Hematopoietic multipotent progenitor cell treated with erythropoietin and hydrocortisone succinate and interleukin-3 and kit ligand, for 4 days (in vitro differentiated cells): ENCODE measurements around the gene HOGA1.

ENCODE experiments used
- DNase-seq: peaks from one replicate; pipeline ENCODE4 v3.0.0-alpha.2; 2015

Gene HOGA1

DNA sequence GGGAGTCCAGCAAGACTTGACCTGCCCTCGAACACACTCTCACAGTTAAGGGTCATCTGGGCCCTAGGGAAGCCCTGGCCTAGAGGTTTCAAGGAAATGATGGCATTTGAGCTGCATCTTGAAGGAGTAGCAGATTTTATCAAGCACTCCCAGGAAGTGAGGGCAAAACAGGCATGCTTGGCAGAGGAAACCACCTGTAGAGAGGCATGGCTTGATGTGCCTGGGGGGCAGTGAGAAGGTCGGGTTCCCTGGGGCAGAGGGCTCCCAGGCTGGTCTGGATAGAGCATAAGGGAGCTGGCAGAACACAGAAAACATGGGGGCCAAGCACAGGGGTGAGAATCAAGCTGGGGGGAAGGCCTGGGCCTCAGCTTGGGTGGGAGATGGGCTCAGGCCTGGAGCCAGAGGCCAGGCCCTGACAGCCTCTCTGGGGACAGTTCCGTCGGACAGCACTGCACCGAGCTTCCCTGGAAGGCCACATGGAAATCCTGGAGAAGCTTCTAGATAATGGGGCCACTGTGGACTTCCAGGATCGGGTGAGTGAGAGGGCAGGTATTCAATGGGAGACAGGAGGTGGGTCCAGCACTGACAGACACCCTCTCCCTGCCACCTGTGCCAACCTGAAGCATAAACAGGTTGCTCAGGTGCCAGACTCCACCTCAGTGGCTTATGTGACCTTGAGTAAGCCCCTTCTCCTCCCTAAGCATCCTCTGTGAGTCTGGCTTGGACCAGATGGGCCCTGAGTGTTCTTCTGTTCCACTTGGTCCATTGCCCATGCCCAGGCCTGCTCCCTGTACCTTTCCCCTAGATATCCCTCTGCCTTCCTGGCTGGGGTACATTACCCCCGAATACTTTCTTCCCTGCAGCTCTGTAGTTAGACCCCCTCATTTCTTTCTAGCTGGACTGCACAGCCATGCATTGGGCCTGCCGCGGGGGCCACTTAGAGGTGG is 3.5 kb upstream of the HOGA1 start:
- DNase-seq, result no peak

DNA sequence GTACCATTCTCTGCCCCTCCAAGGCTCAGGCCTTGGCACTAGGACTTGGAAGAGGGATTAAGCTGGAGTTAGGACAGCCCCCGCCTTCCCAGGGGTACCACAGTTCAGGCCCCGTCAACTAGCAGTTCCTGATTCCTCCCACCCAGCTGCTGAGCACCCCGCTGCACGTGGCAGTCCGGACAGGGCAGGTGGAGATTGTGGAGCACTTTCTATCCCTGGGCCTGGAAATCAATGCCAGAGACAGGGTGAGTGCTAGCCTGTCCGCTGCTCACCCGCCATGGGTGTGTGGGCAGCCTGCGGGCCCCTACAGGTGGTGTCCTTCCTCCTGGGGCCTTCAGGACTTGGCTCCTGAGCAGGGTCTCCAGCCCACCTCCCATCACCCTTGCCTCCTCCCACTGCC is 2.0 kb upstream of the HOGA1 start:
- DNase-seq, result no peak

GRCh38 chr10:97583476-97583875 is 713 bp upstream of the HOGA1 start:
- no peak for DNase-seq

- DNase-seq, result no peak
Measured at GRCh38 chr10:97584798-97585438, 729 bp downstream of the HOGA1 start.

- no peak for DNase-seq
Measured at GRCh38 chr10:97585439-97585811, 1.2 kb downstream of the HOGA1 start.

GRCh38 chr10:97587183-97587582 is 3.0 kb downstream of the HOGA1 start:
- no peak for DNase-seq

DNA sequence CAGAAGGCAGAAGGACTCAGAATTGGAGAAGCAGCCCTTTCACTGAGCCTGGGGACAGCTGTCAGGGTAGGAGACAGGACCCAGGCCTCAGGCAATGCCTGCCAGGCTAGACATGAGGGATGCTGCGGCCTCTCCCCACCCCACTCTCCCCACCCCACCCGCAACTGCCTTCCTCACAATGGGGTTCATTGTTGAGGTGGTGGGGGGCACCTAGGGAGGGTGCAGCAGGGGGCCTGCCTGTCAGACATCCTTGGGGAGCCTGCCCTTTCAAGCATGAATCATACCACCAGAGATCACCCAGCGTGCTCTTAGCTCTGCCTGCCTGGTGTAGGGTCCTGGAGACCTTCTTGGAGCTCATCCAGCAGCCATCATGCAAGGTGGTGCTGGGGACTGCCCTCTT is 5.3 kb downstream of the HOGA1 start, which contains the start of gene C10orf62:
C10orf62 (plus strand) TSS at position 243 of the 400 bp plus-strand sequence. CDS start 177 bp downstream, outside the sequence.
- DNase-seq, result no peak

GRCh38 chr10:97590082-97590747 is 6.0 kb downstream of the HOGA1 start:
- DNase-seq, result peak; percentile 15

- peak; percentile 21 for DNase-seq
Measured at GRCh38 chr10:97590748-97591495, 6.7 kb downstream of the HOGA1 start.

DNA sequence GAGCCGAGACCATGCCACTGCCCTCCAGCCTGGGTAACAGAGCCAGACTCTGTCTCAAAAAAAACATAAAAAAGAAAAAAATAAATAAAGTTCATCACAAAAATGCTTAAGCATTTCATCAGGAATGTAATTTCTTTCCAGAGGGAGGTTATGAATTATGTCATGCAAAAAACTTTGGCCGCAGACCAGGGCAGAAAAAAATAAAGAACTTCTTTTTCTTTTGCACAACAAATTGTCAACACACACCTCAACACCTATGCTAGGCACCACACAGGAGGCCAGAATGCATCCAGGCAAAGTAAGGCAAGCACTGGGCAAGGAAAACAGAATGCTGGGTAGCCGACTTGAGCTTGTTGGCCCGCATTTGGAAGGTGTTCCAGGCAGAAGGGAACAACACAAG is 9.2 kb downstream of the HOGA1 start:
- DNase-seq, result no peak

- DNase-seq, result peak; percentile 67
Measured at GRCh38 chr10:97596101-97597082, 12.2 kb downstream of the HOGA1 start.

GRCh38 chr10:97597778-97598177 is 13.6 kb downstream of the HOGA1 start:
- DNase-seq, result peak; percentile 20

DNA sequence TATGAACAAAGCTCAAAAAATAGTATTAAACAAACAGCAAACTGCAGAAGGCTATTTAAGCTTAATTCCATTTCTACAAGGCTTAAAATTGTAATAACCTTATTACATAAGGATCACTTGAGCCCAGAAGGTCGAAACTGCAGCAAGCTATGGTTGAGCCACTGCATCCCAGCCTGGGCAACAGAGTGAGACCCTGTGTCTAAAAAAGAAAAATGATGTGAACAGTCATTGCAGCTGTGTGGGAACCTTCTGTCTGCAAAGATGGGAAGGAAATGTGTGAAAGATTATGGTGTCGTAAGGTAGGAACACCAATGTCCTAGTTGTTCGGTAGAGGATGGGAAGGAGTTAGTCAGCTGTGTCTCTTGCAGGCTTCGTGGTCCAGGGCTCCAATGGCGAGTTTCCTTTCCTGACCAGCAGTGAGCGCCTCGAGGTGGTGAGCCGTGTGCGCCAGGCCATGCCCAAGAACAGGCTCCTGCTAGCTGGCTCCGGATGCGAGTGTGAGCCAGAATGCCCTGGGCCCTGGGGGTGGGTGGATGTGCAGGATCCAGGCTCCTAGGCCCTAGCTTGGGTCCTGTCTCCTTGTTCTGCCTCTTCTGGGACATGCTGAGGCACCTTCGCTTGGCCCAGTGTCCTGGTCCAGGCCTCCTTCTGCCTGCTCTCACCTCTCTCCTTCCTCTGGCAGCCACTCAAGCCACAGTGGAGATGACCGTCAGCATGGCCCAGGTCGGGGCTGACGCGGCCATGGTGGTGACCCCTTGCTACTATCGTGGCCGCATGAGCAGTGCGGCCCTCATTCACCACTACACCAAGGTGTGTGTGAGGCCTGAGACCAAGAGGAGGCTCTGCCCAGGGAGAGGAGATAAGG is 14.4 kb downstream of the HOGA1 start:
- no peak for DNase-seq

DNA sequence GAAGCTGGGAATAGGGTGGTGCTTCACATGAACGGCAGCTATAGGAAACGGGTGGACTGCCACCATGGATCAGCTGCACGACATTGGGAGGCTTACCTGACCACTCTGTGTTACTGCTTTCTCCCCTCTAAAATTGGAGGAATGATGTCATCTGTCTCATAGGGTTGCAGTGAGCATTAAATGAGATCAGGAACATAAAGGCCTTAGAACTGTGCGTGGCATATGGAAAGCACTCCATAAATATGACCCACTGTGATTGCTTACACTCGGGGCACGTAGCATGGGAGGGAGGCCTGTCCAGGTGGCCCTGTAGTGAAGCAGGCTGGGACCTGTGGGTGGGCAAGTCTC is 15.1 kb downstream of the HOGA1 start:
- DNase-seq, result no peak

DNA sequence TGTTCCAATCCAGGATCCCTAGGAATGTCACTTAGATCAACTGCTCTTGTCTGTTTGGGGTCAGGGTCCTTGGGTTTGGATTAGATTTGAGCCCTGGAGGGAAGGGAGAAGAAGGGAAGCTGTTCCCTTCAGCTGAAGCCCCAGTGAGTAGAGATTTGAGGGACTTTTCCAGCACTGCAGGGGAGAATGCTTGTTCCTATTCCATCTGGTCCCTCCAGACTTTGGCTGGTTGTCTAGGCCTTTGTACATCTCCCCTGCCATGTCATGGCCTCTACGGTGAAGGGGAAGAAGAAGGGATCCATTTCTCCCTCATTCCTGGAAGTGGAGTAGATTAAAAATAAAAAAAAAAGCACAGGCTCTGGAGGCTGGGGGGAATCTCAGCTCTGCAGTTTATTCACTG is 16.4 kb downstream of the HOGA1 start:
- no peak for DNase-seq

DNA sequence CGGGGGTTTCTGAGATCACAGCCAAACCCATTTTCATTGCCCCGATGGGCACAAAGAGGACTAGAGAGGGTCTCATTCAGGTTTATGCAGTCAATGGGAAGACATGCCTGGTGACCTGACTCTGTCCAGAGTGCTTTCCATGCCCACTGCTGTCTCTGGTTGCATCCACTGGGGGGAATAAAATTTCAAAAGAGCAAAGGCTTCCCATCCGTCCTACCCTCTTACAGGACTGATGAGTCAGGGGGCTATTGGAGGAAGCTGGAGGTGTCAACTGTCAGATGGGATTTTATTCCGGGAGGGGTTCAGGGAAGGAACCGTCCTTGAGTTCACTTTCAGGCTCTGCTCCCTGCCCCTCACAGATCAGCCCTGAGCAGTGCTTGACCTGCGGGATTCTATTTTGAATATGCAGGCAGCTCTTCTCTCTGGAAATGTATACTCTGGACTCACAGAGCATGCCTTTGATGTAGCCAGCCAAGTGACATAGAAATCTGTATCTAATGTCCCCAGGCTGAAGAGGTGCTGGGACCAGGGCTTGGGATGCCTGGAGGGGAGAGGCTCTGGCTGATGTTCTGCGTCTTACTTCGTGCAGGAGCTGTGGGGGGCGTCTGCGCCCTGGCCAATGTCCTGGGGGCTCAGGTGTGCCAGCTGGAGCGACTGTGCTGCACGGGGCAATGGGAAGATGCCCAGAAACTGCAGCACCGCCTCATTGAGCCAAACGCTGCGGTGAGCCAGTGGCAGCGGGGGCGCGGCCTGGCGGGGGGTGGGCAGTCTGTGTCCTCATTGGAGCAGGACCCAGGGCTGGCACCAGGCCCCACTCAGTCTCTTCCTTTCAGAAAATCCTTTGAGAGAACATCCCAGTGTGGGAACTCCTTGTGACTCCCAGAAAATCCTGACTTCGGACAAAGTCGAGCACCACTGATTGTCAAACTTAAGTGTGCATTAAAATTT is 17.4 kb downstream of the HOGA1 start:
- DNase-seq, result no peak

GRCh38 chr10:97607095-97607636 is 23.0 kb downstream of the HOGA1 start:
- no peak for DNase-seq

- DNase-seq, result no peak
Measured at GRCh38 chr10:97608991-97609561, 24.9 kb downstream of the HOGA1 start.

DNA sequence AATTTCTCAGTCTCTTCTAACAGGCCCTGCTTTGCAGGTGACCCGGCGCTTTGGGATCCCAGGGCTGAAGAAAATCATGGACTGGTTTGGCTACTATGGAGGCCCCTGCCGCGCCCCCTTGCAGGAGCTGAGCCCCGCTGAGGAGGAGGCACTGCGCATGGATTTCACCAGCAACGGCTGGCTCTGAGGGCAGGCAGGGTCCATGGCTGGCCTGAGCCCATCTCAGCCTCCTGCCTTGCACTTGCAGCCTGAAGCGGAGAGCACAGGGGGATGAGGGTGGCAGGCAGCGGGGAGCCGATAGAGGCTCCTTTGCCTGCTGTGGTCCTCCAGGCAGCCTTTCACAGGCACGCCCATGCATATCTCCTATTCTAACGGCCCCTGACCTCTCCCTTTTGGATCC is 27.3 kb downstream of the HOGA1 start:
- DNase-seq, result no peak
